IPS DF 4.7 (cell line): ENCODE results near the gene BATF3.
"Not testable (repeated sequence)": the region's sequence is repeated elsewhere in the genome, so short reads cannot be mapped to it uniquely, and the experiment has no call there.

ENCODE experiments used
- DNase-seq: peaks from one replicate; pipeline ENCODE4 v3.0.0-alpha.2; 2013; ENCODE audit warnings: low spot score; ENCODE audit errors: extremely low read depth

BATF3 gene

GRCh38 chr1:212664409-212665199, 35.0 kb downstream of the BATF3 start:
- DNase-seq, result no peak

GRCh38 chr1:212658250-212658649, 41.4 kb downstream of the BATF3 start:
- DNase-seq, result not testable (repeated sequence)

GRCh38 chr1:212656730-212657129, 42.9 kb downstream of the BATF3 start:
- no peak for DNase-seq

GRCh38 chr1:212655668-212656440, 43.8 kb downstream of the BATF3 start:
- DNase-seq, result no peak

GRCh38 chr1:212652609-212653008, 47.0 kb downstream of the BATF3 start:
- DNase-seq, result no peak

GRCh38 chr1:212651977-212652376, 47.7 kb downstream of the BATF3 start:
- DNase-seq, result no peak

GRCh38 chr1:212651521-212651920, 48.1 kb downstream of the BATF3 start:
- DNase-seq, result no peak

- DNase-seq, result no peak
These were observed 49.4 kb downstream of the BATF3 start for GRCh38 chr1:212650228-212650627.

GRCh38 chr1:212649020-212649419, 50.6 kb downstream of the BATF3 start:
- DNase-seq, result no peak

- DNase-seq, result no peak
These were observed 51.2 kb downstream of the BATF3 start for GRCh38 chr1:212648431-212648830.

GRCh38 chr1:212647004-212647403, 52.6 kb downstream of the BATF3 start:
- no peak for DNase-seq

GRCh38 chr1:212646588-212646987, 53.1 kb downstream of the BATF3 start:
- DNase-seq, result no peak

GRCh38 chr1:212645546-212646543, 53.8 kb downstream of the BATF3 start:
- no peak for DNase-seq

- no peak for DNase-seq
These were observed 54.6 kb downstream of the BATF3 start for GRCh38 chr1:212644866-212645545.

GRCh38 chr1:212643877-212644276, 55.8 kb downstream of the BATF3 start:
- no peak for DNase-seq

- DNase-seq, result no peak
These were observed 57.7 kb downstream of the BATF3 start for GRCh38 chr1:212641956-212642355.

GRCh38 chr1:212640223-212640878, 59.3 kb downstream of the BATF3 start:
- DNase-seq, result no peak

- DNase-seq, result not testable (repeated sequence)
These were observed 60.1 kb downstream of the BATF3 start for GRCh38 chr1:212639524-212639923.

GRCh38 chr1:212638492-212639151, 61.0 kb downstream of the BATF3 start:
- DNase-seq, result no peak

- DNase-seq, result no peak
These were observed 61.7 kb downstream of the BATF3 start for GRCh38 chr1:212637902-212638301.
